ENCODE measurements around the gene CLEC18A.

DNA sequence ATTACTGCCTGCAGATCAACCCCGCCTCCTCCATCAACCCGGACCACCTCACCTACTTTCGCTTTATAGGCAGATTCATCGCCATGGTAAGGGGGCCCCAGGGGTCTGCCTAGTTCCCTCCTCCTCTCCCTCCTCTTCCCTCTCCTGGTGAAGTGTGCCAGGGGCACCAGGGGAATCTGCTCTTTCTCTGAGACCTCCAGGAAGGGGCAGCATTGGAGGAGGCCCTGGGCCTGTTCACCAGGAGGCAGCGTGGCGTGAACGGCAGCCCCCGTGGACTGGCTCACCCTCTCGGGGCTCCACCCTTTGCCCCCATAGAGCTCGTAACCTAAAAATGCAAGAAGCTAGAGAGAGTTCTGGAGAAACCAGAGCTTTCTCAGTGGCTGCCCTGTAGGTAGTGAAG, 17.1 kb upstream of the CLEC18A start:
- no peak for TF ChIP-seq POLR2A (IDR thresholded peaks at IDR 0.05; ENCODE audit: low read length)
- no peak for TF ChIP-seq GATA1 (IDR thresholded peaks at IDR 0.05; ENCODE audit: low read depth, low read length)
